IPS-NIHi11 (cell line): ENCODE results near the gene PRKCA.

Experiments used
- DNase-seq: peaks from one replicate; pipeline ENCODE4 v3.0.0; 2012; ENCODE audit warnings: mixed read lengths, low spot score

Gene PRKCA

GRCh38 chr17:66776999-66777688 lies 474.7 kb downstream of the PRKCA start:
- DNase-seq: no peak

GRCh38 chr17:66777689-66778225 lies 475.3 kb downstream of the PRKCA start:
- peak; percentile 72 for DNase-seq

GRCh38 chr17:66778531-66779236 lies 476.3 kb downstream of the PRKCA start:
- no peak for DNase-seq

- DNase-seq: no peak
These were observed 476.8 kb downstream of the PRKCA start for GRCh38 chr17:66779237-66779606.

- no peak for DNase-seq
These were observed 478.7 kb downstream of the PRKCA start for GRCh38 chr17:66781135-66781534.

- DNase-seq: no peak
These were observed 480.4 kb downstream of the PRKCA start for GRCh38 chr17:66782851-66783250.

- DNase-seq: no peak
These were observed 481.4 kb downstream of the PRKCA start for GRCh38 chr17:66783656-66784381.

GRCh38 chr17:66784621-66785364 lies 482.4 kb downstream of the PRKCA start:
- no peak for DNase-seq

- no peak for DNase-seq
These were observed 483.7 kb downstream of the PRKCA start for GRCh38 chr17:66786107-66786506.

- DNase-seq: no peak
These were observed 485.5 kb downstream of the PRKCA start for GRCh38 chr17:66787914-66788313.

GRCh38 chr17:66789093-66789492 lies 486.7 kb downstream of the PRKCA start:
- no peak for DNase-seq

GRCh38 chr17:66789961-66790437 lies 487.6 kb downstream of the PRKCA start:
- DNase-seq: no peak

GRCh38 chr17:66790501-66791061 lies 488.2 kb downstream of the PRKCA start:
- no peak for DNase-seq

GRCh38 chr17:66791347-66791746 lies 488.9 kb downstream of the PRKCA start:
- no peak for DNase-seq

GRCh38 chr17:66793814-66794213 lies 491.4 kb downstream of the PRKCA start:
- DNase-seq: no peak

- DNase-seq: no peak
These were observed 493.1 kb downstream of the PRKCA start for GRCh38 chr17:66795486-66795885.

- DNase-seq: no peak
These were observed 497.6 kb downstream of the PRKCA start for GRCh38 chr17:66799849-66800537.

GRCh38 chr17:66803474-66803951 lies 501.1 kb downstream of the PRKCA start:
- peak; percentile 65 for DNase-seq

- no peak for DNase-seq
These were observed 503.2 kb downstream of the PRKCA start for GRCh38 chr17:66805567-66805966.

GRCh38 chr17:66807182-66807581 lies 504.8 kb downstream of the PRKCA start:
- DNase-seq: no peak

GRCh38 chr17:66809408-66809807 lies 507.0 kb downstream of the PRKCA start:
- DNase-seq: no peak
